ENCODE data around the gene CRYGN.

DNA sequence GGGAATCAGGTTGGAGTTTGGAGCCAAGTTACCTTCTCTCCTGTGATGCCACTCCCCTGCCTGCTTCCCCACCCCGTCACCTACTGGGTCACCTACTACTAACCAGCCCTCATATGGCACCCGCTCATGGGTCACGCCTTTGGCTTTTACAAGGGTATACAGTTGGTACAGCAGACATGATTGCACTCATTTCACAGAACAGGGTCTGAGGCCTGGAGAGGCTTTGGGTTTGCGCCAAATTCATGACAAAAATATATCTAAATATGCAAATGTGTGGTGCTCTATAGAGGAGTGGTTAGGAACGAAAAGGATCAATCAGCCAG lies 10.7 kb downstream of the CRYGN start:
- TF ChIP-seq, protein P1, sequence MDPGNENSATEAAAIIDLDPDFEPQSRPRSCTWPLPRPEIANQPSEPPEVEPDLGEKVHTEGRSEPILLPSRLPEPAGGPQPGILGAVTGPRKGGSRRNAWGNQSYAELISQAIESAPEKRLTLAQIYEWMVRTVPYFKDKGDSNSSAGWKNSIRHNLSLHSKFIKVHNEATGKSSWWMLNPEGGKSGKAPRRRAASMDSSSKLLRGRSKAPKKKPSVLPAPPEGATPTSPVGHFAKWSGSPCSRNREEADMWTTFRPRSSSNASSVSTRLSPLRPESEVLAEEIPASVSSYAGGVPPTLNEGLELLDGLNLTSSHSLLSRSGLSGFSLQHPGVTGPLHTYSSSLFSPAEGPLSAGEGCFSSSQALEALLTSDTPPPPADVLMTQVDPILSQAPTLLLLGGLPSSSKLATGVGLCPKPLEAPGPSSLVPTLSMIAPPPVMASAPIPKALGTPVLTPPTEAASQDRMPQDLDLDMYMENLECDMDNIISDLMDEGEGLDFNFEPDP (CRISPR knock-in tag; conservative IDR thresholded peaks at IDR 0.05): no peak
- TF ChIP-seq, protein P2, sequence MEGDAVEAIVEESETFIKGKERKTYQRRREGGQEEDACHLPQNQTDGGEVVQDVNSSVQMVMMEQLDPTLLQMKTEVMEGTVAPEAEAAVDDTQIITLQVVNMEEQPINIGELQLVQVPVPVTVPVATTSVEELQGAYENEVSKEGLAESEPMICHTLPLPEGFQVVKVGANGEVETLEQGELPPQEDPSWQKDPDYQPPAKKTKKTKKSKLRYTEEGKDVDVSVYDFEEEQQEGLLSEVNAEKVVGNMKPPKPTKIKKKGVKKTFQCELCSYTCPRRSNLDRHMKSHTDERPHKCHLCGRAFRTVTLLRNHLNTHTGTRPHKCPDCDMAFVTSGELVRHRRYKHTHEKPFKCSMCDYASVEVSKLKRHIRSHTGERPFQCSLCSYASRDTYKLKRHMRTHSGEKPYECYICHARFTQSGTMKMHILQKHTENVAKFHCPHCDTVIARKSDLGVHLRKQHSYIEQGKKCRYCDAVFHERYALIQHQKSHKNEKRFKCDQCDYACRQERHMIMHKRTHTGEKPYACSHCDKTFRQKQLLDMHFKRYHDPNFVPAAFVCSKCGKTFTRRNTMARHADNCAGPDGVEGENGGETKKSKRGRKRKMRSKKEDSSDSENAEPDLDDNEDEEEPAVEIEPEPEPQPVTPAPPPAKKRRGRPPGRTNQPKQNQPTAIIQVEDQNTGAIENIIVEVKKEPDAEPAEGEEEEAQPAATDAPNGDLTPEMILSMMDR (CRISPR knock-in tag; IDR thresholded peaks at IDR 0.05): no peak
- TF ChIP-seq SP140L (CRISPR knock-in tag; IDR thresholded peaks at IDR 0.05; ENCODE audit: borderline replicate concordance) (no peak), SIX4 (CRISPR knock-in tag; IDR thresholded peaks at IDR 0.05) (no peak), CEBPB (IDR thresholded peaks at IDR 0.05; ENCODE audit: borderline replicate concordance, low read depth, low read length) (no peak), FOXA3 (CRISPR knock-in tag; IDR thresholded peaks at IDR 0.05) (no peak), SMAD1 (CRISPR knock-in tag; IDR thresholded peaks at IDR 0.05; ENCODE audit: borderline replicate concordance, low read depth) (no peak), ZNF354B (CRISPR knock-in tag; IDR thresholded peaks at IDR 0.05) (no peak), BRCA1 (CRISPR knock-in tag; IDR thresholded peaks at IDR 0.05) (no peak)
- TF ChIP-seq, protein P3, sequence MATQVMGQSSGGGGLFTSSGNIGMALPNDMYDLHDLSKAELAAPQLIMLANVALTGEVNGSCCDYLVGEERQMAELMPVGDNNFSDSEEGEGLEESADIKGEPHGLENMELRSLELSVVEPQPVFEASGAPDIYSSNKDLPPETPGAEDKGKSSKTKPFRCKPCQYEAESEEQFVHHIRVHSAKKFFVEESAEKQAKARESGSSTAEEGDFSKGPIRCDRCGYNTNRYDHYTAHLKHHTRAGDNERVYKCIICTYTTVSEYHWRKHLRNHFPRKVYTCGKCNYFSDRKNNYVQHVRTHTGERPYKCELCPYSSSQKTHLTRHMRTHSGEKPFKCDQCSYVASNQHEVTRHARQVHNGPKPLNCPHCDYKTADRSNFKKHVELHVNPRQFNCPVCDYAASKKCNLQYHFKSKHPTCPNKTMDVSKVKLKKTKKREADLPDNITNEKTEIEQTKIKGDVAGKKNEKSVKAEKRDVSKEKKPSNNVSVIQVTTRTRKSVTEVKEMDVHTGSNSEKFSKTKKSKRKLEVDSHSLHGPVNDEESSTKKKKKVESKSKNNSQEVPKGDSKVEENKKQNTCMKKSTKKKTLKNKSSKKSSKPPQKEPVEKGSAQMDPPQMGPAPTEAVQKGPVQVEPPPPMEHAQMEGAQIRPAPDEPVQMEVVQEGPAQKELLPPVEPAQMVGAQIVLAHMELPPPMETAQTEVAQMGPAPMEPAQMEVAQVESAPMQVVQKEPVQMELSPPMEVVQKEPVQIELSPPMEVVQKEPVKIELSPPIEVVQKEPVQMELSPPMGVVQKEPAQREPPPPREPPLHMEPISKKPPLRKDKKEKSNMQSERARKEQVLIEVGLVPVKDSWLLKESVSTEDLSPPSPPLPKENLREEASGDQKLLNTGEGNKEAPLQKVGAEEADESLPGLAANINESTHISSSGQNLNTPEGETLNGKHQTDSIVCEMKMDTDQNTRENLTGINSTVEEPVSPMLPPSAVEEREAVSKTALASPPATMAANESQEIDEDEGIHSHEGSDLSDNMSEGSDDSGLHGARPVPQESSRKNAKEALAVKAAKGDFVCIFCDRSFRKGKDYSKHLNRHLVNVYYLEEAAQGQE (IDR thresholded peaks at IDR 0.05; ENCODE audit: borderline replicate concordance in 1 of 2, low read depth in 1 of 2, low read length in 2 of 2): no peak
- TF ChIP-seq, protein P4, sequence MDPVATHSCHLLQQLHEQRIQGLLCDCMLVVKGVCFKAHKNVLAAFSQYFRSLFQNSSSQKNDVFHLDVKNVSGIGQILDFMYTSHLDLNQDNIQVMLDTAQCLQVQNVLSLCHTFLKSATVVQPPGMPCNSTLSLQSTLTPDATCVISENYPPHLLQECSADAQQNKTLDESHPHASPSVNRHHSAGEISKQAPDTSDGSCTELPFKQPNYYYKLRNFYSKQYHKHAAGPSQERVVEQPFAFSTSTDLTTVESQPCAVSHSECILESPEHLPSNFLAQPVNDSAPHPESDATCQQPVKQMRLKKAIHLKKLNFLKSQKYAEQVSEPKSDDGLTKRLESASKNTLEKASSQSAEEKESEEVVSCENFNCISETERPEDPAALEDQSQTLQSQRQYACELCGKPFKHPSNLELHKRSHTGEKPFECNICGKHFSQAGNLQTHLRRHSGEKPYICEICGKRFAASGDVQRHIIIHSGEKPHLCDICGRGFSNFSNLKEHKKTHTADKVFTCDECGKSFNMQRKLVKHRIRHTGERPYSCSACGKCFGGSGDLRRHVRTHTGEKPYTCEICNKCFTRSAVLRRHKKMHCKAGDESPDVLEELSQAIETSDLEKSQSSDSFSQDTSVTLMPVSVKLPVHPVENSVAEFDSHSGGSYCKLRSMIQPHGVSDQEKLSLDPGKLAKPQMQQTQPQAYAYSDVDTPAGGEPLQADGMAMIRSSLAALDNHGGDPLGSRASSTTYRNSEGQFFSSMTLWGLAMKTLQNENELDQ (CRISPR knock-in tag; IDR thresholded peaks at IDR 0.05; ENCODE audit: borderline replicate concordance): no peak
- TF ChIP-seq, protein P5, sequence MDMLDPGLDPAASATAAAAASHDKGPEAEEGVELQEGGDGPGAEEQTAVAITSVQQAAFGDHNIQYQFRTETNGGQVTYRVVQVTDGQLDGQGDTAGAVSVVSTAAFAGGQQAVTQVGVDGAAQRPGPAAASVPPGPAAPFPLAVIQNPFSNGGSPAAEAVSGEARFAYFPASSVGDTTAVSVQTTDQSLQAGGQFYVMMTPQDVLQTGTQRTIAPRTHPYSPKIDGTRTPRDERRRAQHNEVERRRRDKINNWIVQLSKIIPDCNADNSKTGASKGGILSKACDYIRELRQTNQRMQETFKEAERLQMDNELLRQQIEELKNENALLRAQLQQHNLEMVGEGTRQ (IDR thresholded peaks at IDR 0.05; ENCODE audit: low read depth, low read length): no peak
- TF ChIP-seq, protein P5 (CRISPR knock-in tag; IDR thresholded peaks at IDR 0.05; ENCODE audit: borderline replicate concordance): no peak
- TF ChIP-seq, protein P6, sequence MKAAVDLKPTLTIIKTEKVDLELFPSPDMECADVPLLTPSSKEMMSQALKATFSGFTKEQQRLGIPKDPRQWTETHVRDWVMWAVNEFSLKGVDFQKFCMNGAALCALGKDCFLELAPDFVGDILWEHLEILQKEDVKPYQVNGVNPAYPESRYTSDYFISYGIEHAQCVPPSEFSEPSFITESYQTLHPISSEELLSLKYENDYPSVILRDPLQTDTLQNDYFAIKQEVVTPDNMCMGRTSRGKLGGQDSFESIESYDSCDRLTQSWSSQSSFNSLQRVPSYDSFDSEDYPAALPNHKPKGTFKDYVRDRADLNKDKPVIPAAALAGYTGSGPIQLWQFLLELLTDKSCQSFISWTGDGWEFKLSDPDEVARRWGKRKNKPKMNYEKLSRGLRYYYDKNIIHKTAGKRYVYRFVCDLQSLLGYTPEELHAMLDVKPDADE (CRISPR knock-in tag; IDR thresholded peaks at IDR 0.05): no peak
